Measurements from ENCODE around the gene TMEM184A. TPM values are rescaled to one million over a fixed set of nuclear protein-coding genes. Genes with fewer than 3 reads are reported as not detected.
A peak's percentile ranks its signal among the peaks of the same experiment; 100 is the strongest.

Gene TMEM184A
- total and polyA plus RNA-seq, 2 of the 13 experiments (the other 11 are each of a cell fraction or from before 2014, with no cell fraction given) = 9.5 to 20.4 TPM

DNA sequence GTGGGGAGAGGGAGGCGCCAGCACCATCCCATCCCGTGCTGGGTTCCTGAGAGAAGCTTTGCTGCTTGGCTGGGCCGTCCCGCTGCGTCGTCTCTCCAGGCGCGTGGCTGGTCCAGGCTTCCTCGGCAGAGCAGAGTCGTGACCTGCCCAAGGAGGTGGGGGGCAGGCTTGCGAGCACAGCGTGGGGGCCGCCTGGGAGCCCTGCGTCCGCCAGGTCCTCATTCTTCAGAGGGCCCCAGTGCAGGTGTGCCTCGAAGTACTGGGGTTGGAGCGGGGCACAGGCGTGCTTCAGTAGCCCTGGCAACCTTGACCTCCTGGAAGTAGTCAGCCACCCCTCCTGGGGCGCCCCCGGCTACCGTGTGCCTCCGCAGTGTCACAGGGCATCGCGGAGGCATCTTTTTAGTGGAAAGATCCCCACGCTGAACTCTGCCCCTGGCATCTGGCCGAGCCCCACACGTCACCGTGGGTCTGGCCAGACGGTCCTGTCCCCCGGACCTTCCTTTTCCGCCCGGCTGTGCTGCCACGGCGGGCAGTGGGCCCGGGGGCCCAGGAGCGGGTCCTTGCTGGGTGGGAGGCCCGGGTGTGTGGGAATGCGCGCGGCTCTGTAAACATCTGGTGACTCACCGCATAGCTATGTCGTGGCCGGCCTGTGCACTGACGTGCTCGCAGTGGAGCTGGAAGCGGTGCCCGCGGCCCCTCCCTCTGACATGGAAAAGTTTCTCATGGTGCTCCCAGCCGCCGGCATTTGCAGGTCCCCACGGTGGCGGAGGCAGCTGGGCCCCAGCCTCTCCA, 19.1 kb downstream of the TMEM184A start (continued):
- TF ChIP-seq, protein P1, sequence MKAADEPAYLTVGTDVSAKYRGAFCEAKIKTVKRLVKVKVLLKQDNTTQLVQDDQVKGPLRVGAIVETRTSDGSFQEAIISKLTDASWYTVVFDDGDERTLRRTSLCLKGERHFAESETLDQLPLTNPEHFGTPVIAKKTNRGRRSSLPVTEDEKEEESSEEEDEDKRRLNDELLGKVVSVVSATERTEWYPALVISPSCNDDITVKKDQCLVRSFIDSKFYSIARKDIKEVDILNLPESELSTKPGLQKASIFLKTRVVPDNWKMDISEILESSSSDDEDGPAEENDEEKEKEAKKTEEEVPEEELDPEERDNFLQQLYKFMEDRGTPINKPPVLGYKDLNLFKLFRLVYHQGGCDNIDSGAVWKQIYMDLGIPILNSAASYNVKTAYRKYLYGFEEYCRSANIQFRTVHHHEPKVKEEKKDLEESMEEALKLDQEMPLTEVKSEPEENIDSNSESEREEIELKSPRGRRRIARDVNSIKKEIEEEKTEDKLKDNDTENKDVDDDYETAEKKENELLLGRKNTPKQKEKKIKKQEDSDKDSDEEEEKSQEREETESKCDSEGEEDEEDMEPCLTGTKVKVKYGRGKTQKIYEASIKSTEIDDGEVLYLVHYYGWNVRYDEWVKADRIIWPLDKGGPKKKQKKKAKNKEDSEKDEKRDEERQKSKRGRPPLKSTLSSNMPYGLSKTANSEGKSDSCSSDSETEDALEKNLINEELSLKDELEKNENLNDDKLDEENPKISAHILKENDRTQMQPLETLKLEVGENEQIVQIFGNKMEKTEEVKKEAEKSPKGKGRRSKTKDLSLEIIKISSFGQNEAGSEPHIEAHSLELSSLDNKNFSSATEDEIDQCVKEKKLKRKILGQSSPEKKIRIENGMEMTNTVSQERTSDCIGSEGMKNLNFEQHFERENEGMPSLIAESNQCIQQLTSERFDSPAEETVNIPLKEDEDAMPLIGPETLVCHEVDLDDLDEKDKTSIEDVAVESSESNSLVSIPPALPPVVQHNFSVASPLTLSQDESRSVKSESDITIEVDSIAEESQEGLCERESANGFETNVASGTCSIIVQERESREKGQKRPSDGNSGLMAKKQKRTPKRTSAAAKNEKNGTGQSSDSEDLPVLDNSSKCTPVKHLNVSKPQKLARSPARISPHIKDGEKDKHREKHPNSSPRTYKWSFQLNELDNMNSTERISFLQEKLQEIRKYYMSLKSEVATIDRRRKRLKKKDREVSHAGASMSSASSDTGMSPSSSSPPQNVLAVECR (CRISPR knock-in tag; IDR thresholded peaks at IDR 0.05; ENCODE audit: borderline replicate concordance) = peak; percentile 93; the same call in 1 of the 2 replicates
- TF ChIP-seq, protein P2, sequence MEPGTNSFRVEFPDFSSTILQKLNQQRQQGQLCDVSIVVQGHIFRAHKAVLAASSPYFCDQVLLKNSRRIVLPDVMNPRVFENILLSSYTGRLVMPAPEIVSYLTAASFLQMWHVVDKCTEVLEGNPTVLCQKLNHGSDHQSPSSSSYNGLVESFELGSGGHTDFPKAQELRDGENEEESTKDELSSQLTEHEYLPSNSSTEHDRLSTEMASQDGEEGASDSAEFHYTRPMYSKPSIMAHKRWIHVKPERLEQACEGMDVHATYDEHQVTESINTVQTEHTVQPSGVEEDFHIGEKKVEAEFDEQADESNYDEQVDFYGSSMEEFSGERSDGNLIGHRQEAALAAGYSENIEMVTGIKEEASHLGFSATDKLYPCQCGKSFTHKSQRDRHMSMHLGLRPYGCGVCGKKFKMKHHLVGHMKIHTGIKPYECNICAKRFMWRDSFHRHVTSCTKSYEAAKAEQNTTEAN (CRISPR knock-in tag; conservative IDR thresholded peaks at IDR 0.05) = no peak; the same call in 1 of the 2 replicates
- TF ChIP-seq, protein P3, sequence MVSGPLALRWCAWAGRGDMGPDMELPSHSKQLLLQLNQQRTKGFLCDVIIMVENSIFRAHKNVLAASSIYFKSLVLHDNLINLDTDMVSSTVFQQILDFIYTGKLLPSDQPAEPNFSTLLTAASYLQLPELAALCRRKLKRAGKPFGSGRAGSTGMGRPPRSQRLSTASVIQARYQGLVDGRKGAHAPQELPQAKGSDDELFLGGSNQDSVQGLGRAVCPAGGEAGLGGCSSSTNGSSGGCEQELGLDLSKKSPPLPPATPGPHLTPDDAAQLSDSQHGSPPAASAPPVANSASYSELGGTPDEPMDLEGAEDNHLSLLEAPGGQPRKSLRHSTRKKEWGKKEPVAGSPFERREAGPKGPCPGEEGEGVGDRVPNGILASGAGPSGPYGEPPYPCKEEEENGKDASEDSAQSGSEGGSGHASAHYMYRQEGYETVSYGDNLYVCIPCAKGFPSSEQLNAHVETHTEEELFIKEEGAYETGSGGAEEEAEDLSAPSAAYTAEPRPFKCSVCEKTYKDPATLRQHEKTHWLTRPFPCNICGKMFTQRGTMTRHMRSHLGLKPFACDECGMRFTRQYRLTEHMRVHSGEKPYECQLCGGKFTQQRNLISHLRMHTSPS (CRISPR knock-in tag; IDR thresholded peaks at IDR 0.05; ENCODE audit: low read depth) = peak; percentile 87
- TF ChIP-seq TOPORS (CRISPR knock-in tag; IDR thresholded peaks at IDR 0.05) (no peak; the same call in 1 of the 2 replicates), CCAR2 (optimal IDR thresholded peaks at IDR 0.05; ENCODE audit: low read depth, low read length) (no peak), ZBTB8A (CRISPR knock-in tag; IDR thresholded peaks at IDR 0.05; ENCODE audit: borderline replicate concordance, low read depth) (no peak; the same call in 1 of the 2 replicates), MLLT10 (CRISPR knock-in tag; IDR thresholded peaks at IDR 0.05) (no peak), ZFP36 (IDR thresholded peaks at IDR 0.05; ENCODE audit: borderline replicate concordance, low read depth, low read length, partially characterized antibody) (no peak), ZNF567 (CRISPR knock-in tag; IDR thresholded peaks at IDR 0.05; ENCODE audit: borderline replicate concordance) (no peak; the same call in 1 of the 2 replicates), NR2F2 (IDR thresholded peaks at IDR 0.05; ENCODE audit: borderline replicate concordance, low read depth) (peak; percentile 73), ZNF331 (CRISPR knock-in tag; IDR thresholded peaks at IDR 0.05) (peak; percentile 39; the same call in 1 of the 2 replicates), PRPF4 (IDR thresholded peaks at IDR 0.05; ENCODE audit: low read depth, low read length, poor library complexity, severe bottlenecking) (no peak), SCMH1 (CRISPR knock-in tag; IDR thresholded peaks at IDR 0.05; ENCODE audit: borderline replicate concordance) (no peak), PHF5A (CRISPR knock-in tag; IDR thresholded peaks at IDR 0.05; ENCODE audit: low read depth, unreplicated experiment) (peak; percentile 56), HDAC2 (CRISPR knock-in tag; IDR thresholded peaks at IDR 0.05) (peak; percentile 96), TAF1 (CRISPR knock-in tag; IDR thresholded peaks at IDR 0.05) (peak; percentile 63; the same call in 1 of the 2 replicates)
- TF ChIP-seq, protein P4, sequence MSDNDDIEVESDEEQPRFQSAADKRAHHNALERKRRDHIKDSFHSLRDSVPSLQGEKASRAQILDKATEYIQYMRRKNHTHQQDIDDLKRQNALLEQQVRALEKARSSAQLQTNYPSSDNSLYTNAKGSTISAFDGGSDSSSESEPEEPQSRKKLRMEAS (IDR thresholded peaks at IDR 0.05) = peak; percentile 83
- TF ChIP-seq, protein P5, sequence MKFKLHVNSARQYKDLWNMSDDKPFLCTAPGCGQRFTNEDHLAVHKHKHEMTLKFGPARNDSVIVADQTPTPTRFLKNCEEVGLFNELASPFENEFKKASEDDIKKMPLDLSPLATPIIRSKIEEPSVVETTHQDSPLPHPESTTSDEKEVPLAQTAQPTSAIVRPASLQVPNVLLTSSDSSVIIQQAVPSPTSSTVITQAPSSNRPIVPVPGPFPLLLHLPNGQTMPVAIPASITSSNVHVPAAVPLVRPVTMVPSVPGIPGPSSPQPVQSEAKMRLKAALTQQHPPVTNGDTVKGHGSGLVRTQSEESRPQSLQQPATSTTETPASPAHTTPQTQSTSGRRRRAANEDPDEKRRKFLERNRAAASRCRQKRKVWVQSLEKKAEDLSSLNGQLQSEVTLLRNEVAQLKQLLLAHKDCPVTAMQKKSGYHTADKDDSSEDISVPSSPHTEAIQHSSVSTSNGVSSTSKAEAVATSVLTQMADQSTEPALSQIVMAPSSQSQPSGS (CRISPR knock-in tag; IDR thresholded peaks at IDR 0.05) = peak; percentile 95

Data from HepG2 (cell line).